Right cardiac atrium (tissue), 5 donors: ENCODE data around the gene RIC1. TPM values are rescaled to one million over a fixed set of nuclear protein-coding genes. Genes with fewer than 3 reads are reported as not detected.
"Not testable (repeated sequence)": the region's sequence is repeated elsewhere in the genome, so short reads cannot be mapped to it uniquely, and the experiment has no call there.

ENCODE experiments used
- ATAC-seq, 2 donors: fragments of 200-7000 bp; cut with Tn5 transposase; one replicate each; pipeline versions ENCODE4 v1.8.0 to v1.9.1; 2020; ENCODE audit warnings: moderate library complexity in 2 of 2, mild to moderate bottlenecking in 1 of 2
- DNase-seq, 3 donors: peaks; one replicate each; pipeline ENCODE4 v3.0.0-alpha.2; 2020
- H3K27ac ChIP-seq: one replicate; pipeline ENCODE4 v1.5.1; 2013; ENCODE audit warnings: mild to moderate bottlenecking, low read length, control low read depth, moderate library complexity
- H3K27me3 ChIP-seq: one replicate; pipeline ENCODE4 v1.6.1; 2013; ENCODE audit not compliant: control insufficient read depth, insufficient read depth
- H3K4me1 ChIP-seq: one replicate; pipeline ENCODE4 v1.6.1; 2013; ENCODE audit warnings: low read length; ENCODE audit not compliant: control insufficient read depth, insufficient read depth
- H3K4me3 ChIP-seq: one replicate; pipeline ENCODE4 v1.5.1; 2013; ENCODE audit warnings: low read length, control low read depth
- H3K9me3 ChIP-seq: one replicate; pipeline ENCODE4 v1.6.1; 2013; ENCODE audit warnings: low read length; ENCODE audit not compliant: control insufficient read depth
- WGBS: extraction: QIAGEN DNeasy Blood & Tissue Kit; methylation state at CpG from one replicate; pipeline ENCODE4 v1.1.7; 2013; 5-methylcytosine and 5-hydroxymethylcytosine counted together
- intact Hi-C, 4 donors: fragments of 100-400 bp; cut with DNase I; formaldehyde crosslinking; loops; one replicate each; pipeline versions ENCODE4 v1.11.0 to v1.14.0; 2022 to 2023
- polyA plus RNA-seq: library from polyadenylated mRNA; stranded (reverse); fragments of 200-250 nt; gene quantifications from one replicate; pipeline ENCODE4 v1.2.3, GENCODE V29; 2013
- total RNA-seq, 4 donors: library from RNA; stranded (reverse); fragmentation: NEBNext Ultra II Directional; extraction: Animal tissue kit (Norgen Biotek cat#: 25700); gene quantifications; one replicate each; pipeline ENCODE4 v1.2.1, GENCODE V29; 2021
- donor health status: healthy with polysubstance abuse.
- donor health status: DM: no; HTN: yes; CAD: no.
- donor health status: DM: no; HTN: no; CAD: no.
- donor health status: DM: no; HTN: yes; CAD: no; lungs with severe emphysema.
- donor health status: DM: yes; HTN: yes; CAD: no.

Gene RIC1
- total and polyA plus RNA-seq, 5 donors = 3.2 to 11.7 (median 11.1) TPM

DNA sequence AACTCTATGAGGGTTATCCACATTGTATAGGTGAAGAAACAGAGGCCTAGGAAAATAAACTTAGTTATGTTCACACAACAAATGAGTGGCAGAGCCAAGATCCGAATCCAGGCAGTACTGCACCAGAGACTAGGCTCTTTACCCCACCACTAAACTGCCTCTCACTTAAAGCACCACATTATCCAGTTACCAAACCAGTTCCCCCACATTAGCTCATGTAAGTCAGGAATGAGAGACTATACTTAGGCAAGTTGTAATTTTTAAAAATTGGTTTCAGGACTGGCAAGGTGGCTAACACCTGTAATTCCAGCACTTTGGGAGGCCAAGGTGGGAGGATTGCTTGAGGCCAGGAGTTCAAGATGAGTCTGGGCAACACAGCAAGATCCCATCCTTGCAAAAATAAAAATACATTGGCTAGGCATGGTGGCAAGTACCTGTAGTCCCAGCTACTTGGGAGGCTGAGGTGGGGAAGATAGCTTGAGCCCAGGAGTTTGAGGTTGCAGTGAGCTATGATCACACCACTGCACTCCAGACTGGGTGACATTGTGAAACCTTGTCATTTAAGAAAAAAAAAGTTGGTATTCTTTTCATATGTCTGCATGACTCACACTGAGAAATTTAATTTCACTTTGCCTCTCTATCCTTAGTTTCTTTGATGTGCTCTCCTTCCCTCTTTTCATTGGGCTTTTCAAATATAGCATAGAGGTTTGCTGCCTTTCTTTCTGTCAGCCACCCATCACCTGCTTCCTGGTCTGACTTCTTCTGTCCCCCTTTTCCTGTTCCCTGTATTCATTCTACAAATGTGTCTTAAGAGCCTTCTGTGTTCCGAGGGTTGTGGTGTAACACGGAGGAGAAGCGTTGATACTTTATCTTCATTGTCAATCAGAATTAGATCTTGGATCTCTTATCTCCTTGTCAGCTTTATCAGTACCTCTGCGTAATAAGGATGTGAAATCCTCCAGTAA lies 139.3 kb downstream of the RIC1 start:
- intact Hi-C loops = no loop called here
- no peaks in the 10 kb centered on the region for H3K9me3 ChIP-seq
- WGBS = 83% methylated on average over 5 of the region's 5 CpGs
- ATAC-seq = no peak
- no peak overlapping the region for H3K27ac ChIP-seq
- DNase-seq = no peak
- no peak overlapping the region for H3K4me3 ChIP-seq
- H3K27me3 ChIP-seq = no peaks in the 10 kb centered on the region
- H3K4me1 ChIP-seq = no peaks in the 10 kb centered on the region

GRCh38 chr9:5773324-5773999 lies 144.6 kb downstream of the RIC1 start:
- DNase-seq (no peak), ATAC-seq (no peak)
- Histone ChIP-seq H3K27ac (no peak overlapping the region), H3K27me3 (no peaks in the 10 kb centered on the region), H3K4me1 (no peaks in the 10 kb centered on the region), H3K9me3 (no peaks in the 10 kb centered on the region), H3K4me3 (no peak overlapping the region)
- 84% methylated on average over 3 of the region's 3 CpGs for WGBS
- intact Hi-C loops = no loop called here

- WGBS = 99% methylated on average over 1 of the region's 1 CpG
- Histone ChIP-seq H3K4me3 (no peak overlapping the region), H3K9me3 (no peaks in the 10 kb centered on the region), H3K4me1 (no peaks in the 10 kb centered on the region), H3K27ac (no peak overlapping the region), H3K27me3 (no peaks in the 10 kb centered on the region)
- ATAC-seq = no peak
- intact Hi-C loops = no loop called here
- DNase-seq = no peak
Measured at GRCh38 chr9:5778805-5779204, 149.9 kb downstream of the RIC1 start.

GRCh38 chr9:5779705-5780218 lies 150.9 kb downstream of the RIC1 start:
- H3K27ac ChIP-seq, H3K27me3 ChIP-seq, H3K4me1 ChIP-seq, intact Hi-C loops, H3K4me3 ChIP-seq, H3K9me3 ChIP-seq: not testable (repeated sequence)
- ATAC-seq = peak in 1 of 2 donors; percentile 50
- DNase-seq = peak in 1 of 3 donors; percentile 13
- WGBS = 88% methylated on average over 4 of the region's 4 CpGs

GRCh38 chr9:5783420-5783819 lies 154.5 kb downstream of the RIC1 start:
- H3K27ac ChIP-seq, DNase-seq, intact Hi-C loops, H3K4me3 ChIP-seq, H3K27me3 ChIP-seq, H3K4me1 ChIP-seq, H3K9me3 ChIP-seq, ATAC-seq: not testable (repeated sequence)
- over 99% methylated on average over 3 of the region's 3 CpGs for WGBS

DNA sequence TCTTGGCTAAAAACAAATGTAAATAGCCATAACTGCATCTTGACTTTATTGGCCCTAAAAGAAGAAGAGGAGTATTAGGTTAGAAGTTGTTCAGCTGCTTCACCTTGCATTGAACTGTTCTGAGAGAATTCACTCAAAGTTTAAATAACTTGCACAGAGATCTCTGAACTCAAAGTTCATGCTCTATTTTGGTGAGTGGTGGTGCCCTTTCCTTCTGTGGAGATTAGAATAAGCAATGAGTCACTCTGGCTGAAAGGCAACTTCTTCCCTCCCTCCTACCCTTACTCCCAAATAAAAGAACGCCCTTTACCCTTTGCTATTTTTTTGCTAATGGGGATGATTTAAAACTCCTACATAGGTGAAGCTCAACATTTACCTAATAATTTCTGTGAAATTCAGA lies 155.1 kb downstream of the RIC1 start:
- no peak for DNase-seq
- Histone ChIP-seq H3K27ac (no peak overlapping the region), H3K27me3 (no peaks in the 10 kb centered on the region), H3K4me3 (no peak overlapping the region), H3K9me3 (no peaks in the 10 kb centered on the region), H3K4me1 (peaks cover 3% of the 10 kb centered on the region)
- intact Hi-C loops = no loop called here
- 89% methylated on average over 1 of the region's 1 CpG for WGBS
- ATAC-seq = peak in 1 of 2 donors; percentile 58

- intact Hi-C loops = no loop called here
- 75% methylated on average over 4 of the region's 4 CpGs for WGBS
- peak in 1 of 2 donors; percentile 16 for ATAC-seq
- H3K27ac ChIP-seq = no peak overlapping the region
- no peaks in the 10 kb centered on the region for H3K9me3 ChIP-seq
- H3K4me3 ChIP-seq = no peak overlapping the region
- H3K27me3 ChIP-seq = no peaks in the 10 kb centered on the region
- no peak for DNase-seq
- H3K4me1 ChIP-seq = peaks cover 3% of the 10 kb centered on the region
Measured at GRCh38 chr9:5784526-5785315, 155.8 kb downstream of the RIC1 start.

GRCh38 chr9:5786370-5787127 lies 157.6 kb downstream of the RIC1 start:
- Histone ChIP-seq H3K4me3 (no peak overlapping the region), H3K27ac (peak overlapping the region; percentile 23), H3K4me1 (peaks cover 3% of the 10 kb centered on the region), H3K27me3 (no peaks in the 10 kb centered on the region), H3K9me3 (no peaks in the 10 kb centered on the region)
- 88% methylated on average over 6 of the region's 6 CpGs for WGBS
- intact Hi-C loops = no loop called here
- ATAC-seq = peak; percentile 43 to 70
- DNase-seq = no peak

- Histone ChIP-seq H3K9me3 (no peaks in the 10 kb centered on the region), H3K27me3 (no peaks in the 10 kb centered on the region), H3K27ac (no peak overlapping the region), H3K4me1 (peaks cover 5% of the 10 kb centered on the region), H3K4me3 (no peak overlapping the region)
- ATAC-seq = no peak
- no peak for DNase-seq
- intact Hi-C loops = no loop called here
- WGBS = 99% methylated on average over 2 of the region's 2 CpGs
Measured at GRCh38 chr9:5787220-5787619, 158.3 kb downstream of the RIC1 start.

DNA sequence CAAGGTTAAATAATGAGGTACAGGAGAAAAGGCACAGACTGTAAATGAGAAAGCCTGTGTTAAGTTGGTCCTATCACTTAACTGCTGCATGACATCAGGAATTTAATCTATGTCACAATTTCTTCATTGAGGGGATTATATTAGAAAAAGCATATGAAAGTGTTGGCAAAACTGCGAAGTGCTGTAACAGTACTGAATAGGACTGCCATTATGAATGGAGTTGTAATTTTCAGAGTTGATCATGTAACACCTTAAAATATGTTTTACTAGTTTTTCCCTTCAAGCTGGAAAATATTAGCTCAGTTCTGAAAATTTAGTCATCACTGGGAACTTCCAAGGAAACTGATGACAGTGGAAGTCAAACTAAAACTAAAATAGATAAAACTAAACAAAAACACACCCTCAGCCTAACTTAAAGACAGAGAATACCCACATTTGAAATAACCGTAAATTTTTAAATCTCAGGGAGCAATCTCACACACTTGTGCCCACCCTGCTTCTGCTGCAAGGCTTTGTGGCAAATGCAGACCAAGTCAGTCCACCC lies 158.9 kb downstream of the RIC1 start:
- ATAC-seq (no peak), DNase-seq (no peak)
- Histone ChIP-seq H3K4me3 (no peak overlapping the region), H3K27ac (no peak overlapping the region), H3K27me3 (no peaks in the 10 kb centered on the region), H3K4me1 (peaks cover 5% of the 10 kb centered on the region), H3K9me3 (no peaks in the 10 kb centered on the region)
- WGBS = 90% methylated on average over 2 of the region's 2 CpGs
- intact Hi-C loops = no loop called here
